SKM-1 treated with dmso at 0.1 percent for 144 hours (cell line): ENCODE measurements around the gene KRTAP26-1.

Source experiments
- DNase-seq: peaks from one replicate; lab custom pipeline; 2025; ENCODE audit not compliant: unreplicated experiment; lab: John Stamatoyannopoulos, UW

KRTAP26-1 gene

GRCh38 chr21:30320215-30320614 lies at the start of gene KRTAP26-1:
KRTAP26-1 (minus strand) TSS chr21:30320315; CDS start chr21:30320035, 280 bp downstream.
- no peak for DNase-seq

GRCh38 chr21:30355906-30356305 lies 35.8 kb upstream of the KRTAP26-1 start:
- no peak for DNase-seq

- DNase-seq: no peak
These were observed 34.3 kb upstream of the KRTAP26-1 start for GRCh38 chr21:30354308-30355005.

GRCh38 chr21:30351534-30351933 lies 31.4 kb upstream of the KRTAP26-1 start:
- DNase-seq: no peak

- no peak for DNase-seq
These were observed 29.5 kb upstream of the KRTAP26-1 start for GRCh38 chr21:30349572-30349971.

GRCh38 chr21:30348506-30348905 lies 28.4 kb upstream of the KRTAP26-1 start, which contains the start of gene KRTAP23-1:
KRTAP23-1 (minus strand) TSS chr21:30348606; CDS start chr21:30348606, 0 bp downstream.
- no peak for DNase-seq

- no peak for DNase-seq
These were observed 24.9 kb upstream of the KRTAP26-1 start for GRCh38 chr21:30345014-30345413.

GRCh38 chr21:30340714-30341573 lies 20.8 kb upstream of the KRTAP26-1 start:
- DNase-seq: peak; percentile 36

- no peak for DNase-seq
These were observed 18.6 kb upstream of the KRTAP26-1 start for GRCh38 chr21:30338717-30339116.

GRCh38 chr21:30337772-30338171 lies 17.7 kb upstream of the KRTAP26-1 start:
- DNase-seq: no peak

- DNase-seq: no peak
These were observed 17.2 kb upstream of the KRTAP26-1 start, which contains the start of gene KRTAP27-1 for GRCh38 chr21:30337276-30337744. KRTAP27-1 (minus strand) TSS chr21:30337694; CDS start chr21:30337668, 26 bp downstream.

GRCh38 chr21:30336596-30336995 lies 16.5 kb upstream of the KRTAP26-1 start:
- no peak for DNase-seq

- no peak for DNase-seq
These were observed 13.6 kb upstream of the KRTAP26-1 start for GRCh38 chr21:30333736-30334135.

- DNase-seq: no peak
These were observed 12.6 kb upstream of the KRTAP26-1 start for GRCh38 chr21:30332681-30333080.

GRCh38 chr21:30329203-30329875 lies 9.2 kb upstream of the KRTAP26-1 start:
- no peak for DNase-seq

GRCh38 chr21:30326390-30326789 lies 6.3 kb upstream of the KRTAP26-1 start:
- no peak for DNase-seq

GRCh38 chr21:30315701-30316100 lies 4.4 kb downstream of the KRTAP26-1 start:
- no peak for DNase-seq

- no peak for DNase-seq
These were observed 13.2 kb downstream of the KRTAP26-1 start for GRCh38 chr21:30306884-30307283.

GRCh38 chr21:30305136-30305535 lies 15.0 kb downstream of the KRTAP26-1 start:
- DNase-seq: no peak

GRCh38 chr21:30289215-30289614 lies 30.9 kb downstream of the KRTAP26-1 start, which contains the start of gene KRTAP25-1:
KRTAP25-1 (minus strand) TSS chr21:30289514; CDS start chr21:30289490, 24 bp downstream.
- DNase-seq: no peak

- no peak for DNase-seq
These were observed 37.3 kb downstream of the KRTAP26-1 start, which contains the start of gene KRTAP24-1 for GRCh38 chr21:30282850-30283249. KRTAP24-1 (minus strand) TSS chr21:30282950; CDS start chr21:30282932, 18 bp downstream.
